H1 (cell line): ENCODE data around the gene PPFIA2. TPM values are rescaled to one million over a fixed set of nuclear protein-coding genes. Genes with fewer than 3 reads are reported as not detected.

ENCODE experiments used
- ATF2 ChIP-seq: IDR thresholded peaks from 2 replicates; pipeline ENCODE4 v1.6.1; 2012; ENCODE audit warnings: low read length, inconsistent platforms
- CREB1 ChIP-seq: IDR thresholded peaks from 2 replicates; pipeline ENCODE4 v1.6.1; 2012; ENCODE audit warnings: inconsistent platforms
- JUND ChIP-seq: IDR thresholded peaks from 2 replicates; pipeline ENCODE4 v1.6.1; 2011; ENCODE audit warnings: mild to moderate bottlenecking, improper control_type of control experiment, low read length
- MAX ChIP-seq: IDR thresholded peaks from 2 replicates; pipeline ENCODE4 v1.6.1; 2012; ENCODE audit warnings: inconsistent platforms
- SIRT6 ChIP-seq: IDR thresholded peaks from one replicate; pipeline ENCODE4 v1.7.1; 2012; ENCODE audit warnings: low read length, inconsistent platforms
- USF2 ChIP-seq: IDR thresholded peaks from 2 replicates; pipeline ENCODE4 v1.6.1; 2011; ENCODE audit warnings: low read length, improper control_type of control experiment
- ZNF274 ChIP-seq: IDR thresholded peaks from 2 replicates; pipeline ENCODE4 v1.7.0; 2012; ENCODE audit warnings: low read length, borderline replicate concordance; ENCODE audit errors: extremely low read depth
- polyA plus RNA-seq, 7 experiments: library from polyadenylated mRNA; depleted of rRNA in 3 of 7; stranded (reverse) in 5 of 7; unstranded in 2 of 7; fragments of >200 nt in 5 of 7; fragments of 200-250 nt in 2 of 7; gene quantifications; 1 replicate in 5 of 7; 2 replicates in 1 of 7; 4 replicates in 1 of 7; pipeline versions ENCODE4 v1.2.1 to v1.2.3, GENCODE V29; 2011 to 2013; ENCODE audit warnings: missing spikeins in 2 of 7, mixed read lengths in 2 of 7
- total RNA-seq: library from RNA; stranded (reverse); fragmentation: NEBNext Ultra II Directional; extraction: Animal tissue kit (Norgen Biotek cat#: 25700); gene quantifications from 2 replicates; pipeline ENCODE4 v1.2.1, GENCODE V29; 2021

PPFIA2 gene
- total and polyA plus RNA-seq, 2 of the 8 experiments (the other 6 are each of a cell fraction or from before 2014, with no cell fraction given), result 1.2 to 1.8 TPM

GRCh38 chr12:81274637-81275529 lies 484.3 kb downstream of the PPFIA2 start (continued):
- TF ChIP-seq ZNF274 (no peak), ATF2 (no peak), SIRT6 (no peak), MAX (no peak), USF2 (no peak), JUND (no peak), CREB1 (no peak)
